ENCODE measurements around the gene SYNGR1.

Gene SYNGR1

DNA sequence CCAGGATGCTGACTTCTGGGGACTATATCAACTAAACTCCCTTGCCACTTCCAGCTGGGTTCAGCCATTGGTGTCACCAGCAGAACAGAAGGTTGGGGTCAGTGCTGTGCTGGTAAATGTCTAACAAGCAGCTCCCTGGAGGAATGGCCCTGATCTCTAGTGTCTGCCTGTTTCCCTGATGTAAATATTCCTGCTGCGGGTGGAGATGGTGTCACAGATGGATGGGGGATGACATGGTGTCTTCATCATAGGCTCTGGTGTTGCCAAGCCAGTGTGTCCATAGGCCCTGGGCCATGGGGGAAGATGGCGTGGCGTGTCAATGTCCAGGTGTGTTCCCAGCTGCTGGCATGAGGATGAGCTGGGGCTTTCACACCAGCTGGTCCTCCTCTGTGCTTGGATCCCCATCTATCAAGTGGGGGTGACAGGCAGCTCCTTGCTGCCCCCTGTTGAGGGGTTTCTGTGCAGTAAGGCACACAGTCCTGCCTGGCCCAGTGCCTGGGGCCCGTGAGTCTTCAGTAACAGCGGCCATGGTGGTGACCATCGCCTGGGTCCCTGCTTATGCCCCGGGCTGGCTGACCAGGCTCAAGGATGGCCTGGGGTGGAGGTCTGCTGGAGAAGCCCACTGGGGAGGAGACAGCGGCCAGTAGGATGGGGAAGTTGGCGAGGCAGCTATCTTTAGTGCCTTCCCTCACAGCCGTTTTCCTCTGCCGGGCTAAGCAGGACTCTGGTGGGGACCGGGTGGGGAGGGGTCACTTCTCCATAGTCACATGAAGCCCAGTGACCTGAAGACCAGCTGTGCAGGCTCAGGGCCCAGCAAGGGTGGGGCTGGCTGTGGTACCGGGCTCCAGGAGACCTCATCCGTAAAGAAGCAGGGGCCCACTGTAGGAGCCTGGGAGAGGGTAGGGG, 43.1 kb upstream of the SYNGR1 start:
- Histone ChIP-seq H3K4me2 (ENCODE audit: low read length) (no peak overlapping the region), H3K27ac (ENCODE audit: low read length) (no peak overlapping the region), H3K4me1 (ENCODE audit: low read length) (no peaks in the 10 kb centered on the region), H3K9me3 (ENCODE audit: insufficient read depth, low read length) (no peaks in the 10 kb centered on the region), H3K9ac (ENCODE audit: low read length) (no peak overlapping the region), H2AFZ (ENCODE audit: low read depth, low read length) (no peak overlapping the region), H3K4me3 (ENCODE audit: low read length) (no peak overlapping the region), H3K27me3 (ENCODE audit: low read depth, low read length) (no peaks in the 10 kb centered on the region), H3K79me2 (ENCODE audit: low read length) (no peaks in the 10 kb centered on the region), H3K36me3 (replicated peaks; ENCODE audit: low read depth, low read length) (peaks cover 32% of the 10 kb centered on the region), H4K20me1 (ENCODE audit: insufficient read depth, low read length) (peaks cover 19% of the 10 kb centered on the region)
- TF ChIP-seq, protein P1, sequence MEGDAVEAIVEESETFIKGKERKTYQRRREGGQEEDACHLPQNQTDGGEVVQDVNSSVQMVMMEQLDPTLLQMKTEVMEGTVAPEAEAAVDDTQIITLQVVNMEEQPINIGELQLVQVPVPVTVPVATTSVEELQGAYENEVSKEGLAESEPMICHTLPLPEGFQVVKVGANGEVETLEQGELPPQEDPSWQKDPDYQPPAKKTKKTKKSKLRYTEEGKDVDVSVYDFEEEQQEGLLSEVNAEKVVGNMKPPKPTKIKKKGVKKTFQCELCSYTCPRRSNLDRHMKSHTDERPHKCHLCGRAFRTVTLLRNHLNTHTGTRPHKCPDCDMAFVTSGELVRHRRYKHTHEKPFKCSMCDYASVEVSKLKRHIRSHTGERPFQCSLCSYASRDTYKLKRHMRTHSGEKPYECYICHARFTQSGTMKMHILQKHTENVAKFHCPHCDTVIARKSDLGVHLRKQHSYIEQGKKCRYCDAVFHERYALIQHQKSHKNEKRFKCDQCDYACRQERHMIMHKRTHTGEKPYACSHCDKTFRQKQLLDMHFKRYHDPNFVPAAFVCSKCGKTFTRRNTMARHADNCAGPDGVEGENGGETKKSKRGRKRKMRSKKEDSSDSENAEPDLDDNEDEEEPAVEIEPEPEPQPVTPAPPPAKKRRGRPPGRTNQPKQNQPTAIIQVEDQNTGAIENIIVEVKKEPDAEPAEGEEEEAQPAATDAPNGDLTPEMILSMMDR (IDR thresholded peaks at IDR 0.05; ENCODE audit: low read depth, low read length), result peak; percentile 55
- no peak for TF ChIP-seq EZH2phosphoT487 (IDR thresholded peaks at IDR 0.05; ENCODE audit: low read depth)

GRCh38 chr22:39308614-39309363, 41.0 kb upstream of the SYNGR1 start:
- Histone ChIP-seq H4K20me1 (ENCODE audit: insufficient read depth, low read length) (peaks cover 40% of the 10 kb centered on the region), H3K9ac (ENCODE audit: low read length) (no peak overlapping the region)

DNA sequence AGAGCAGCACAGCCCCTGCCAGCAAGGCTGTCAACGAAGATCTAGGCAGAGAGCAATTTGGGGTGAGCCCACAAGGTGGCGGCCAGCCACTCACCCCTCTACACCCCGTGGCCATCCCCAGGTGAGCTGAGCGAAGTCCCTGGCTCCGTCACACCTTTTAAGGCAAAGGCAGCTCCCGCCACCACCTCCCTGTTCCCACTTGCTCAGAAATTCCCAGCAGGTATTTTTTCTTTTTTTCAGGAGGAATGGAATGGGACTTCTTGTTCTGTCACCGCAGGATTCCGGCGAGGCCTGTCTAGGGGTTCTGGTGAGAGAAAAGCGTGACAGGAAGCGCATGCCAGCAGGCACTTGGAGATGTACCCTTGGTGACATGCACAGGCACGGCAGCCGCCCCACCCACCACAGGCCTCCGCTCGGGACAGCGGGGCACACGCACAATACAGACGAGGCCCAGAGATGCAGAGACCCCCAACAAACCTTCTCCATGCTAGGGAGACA, 40.4 kb upstream of the SYNGR1 start:
- H3K9ac ChIP-seq (ENCODE audit: low read length), result no peak overlapping the region
- H3K27me3 ChIP-seq (ENCODE audit: low read depth, low read length), result no peaks in the 10 kb centered on the region
- H3K36me3 ChIP-seq (replicated peaks; ENCODE audit: low read depth, low read length), result peaks cover 59% of the 10 kb centered on the region
- peaks cover 46% of the 10 kb centered on the region for H4K20me1 ChIP-seq (ENCODE audit: insufficient read depth, low read length)
- no peak overlapping the region for H2AFZ ChIP-seq (ENCODE audit: low read depth, low read length)
- no peaks in the 10 kb centered on the region for H3K9me3 ChIP-seq (ENCODE audit: insufficient read depth, low read length)
- no peak overlapping the region for H3K4me2 ChIP-seq (ENCODE audit: low read length)
- no peak overlapping the region for H3K4me3 ChIP-seq (ENCODE audit: low read length)
- TF ChIP-seq EZH2phosphoT487 (IDR thresholded peaks at IDR 0.05; ENCODE audit: low read depth), result no peak
- TF ChIP-seq, protein P1 (IDR thresholded peaks at IDR 0.05; ENCODE audit: low read depth, low read length), result peak; percentile 25; the same call in 1 of the 2 replicates
- H3K4me1 ChIP-seq (ENCODE audit: low read length), result no peaks in the 10 kb centered on the region
- H3K27ac ChIP-seq (ENCODE audit: low read length), result no peak overlapping the region
- H3K79me2 ChIP-seq (ENCODE audit: low read length), result peaks cover 8% of the 10 kb centered on the region; the same call in 1 of the 2 replicates

More at GRCh38 chr22:39308614-39309363, 41.0 kb upstream of the SYNGR1 start:
- Histone ChIP-seq H3K79me2 (ENCODE audit: low read length) (0 out of 2 replicates have a peak, but pooled peaks cover 3% of the 10 kb centered on the region), H3K4me1 (ENCODE audit: low read length) (no peaks in the 10 kb centered on the region), H3K4me3 (ENCODE audit: low read length) (no peak overlapping the region), H3K27me3 (ENCODE audit: low read depth, low read length) (no peaks in the 10 kb centered on the region), H3K27ac (ENCODE audit: low read length) (no peak overlapping the region), H3K4me2 (ENCODE audit: low read length) (no peak overlapping the region), H2AFZ (ENCODE audit: low read depth, low read length) (no peak overlapping the region), H3K36me3 (replicated peaks; ENCODE audit: low read depth, low read length) (peaks cover 53% of the 10 kb centered on the region), H3K9me3 (ENCODE audit: insufficient read depth, low read length) (no peaks in the 10 kb centered on the region)
- TF ChIP-seq EZH2phosphoT487 (IDR thresholded peaks at IDR 0.05; ENCODE audit: low read depth), result no peak
- TF ChIP-seq, protein P1 (IDR thresholded peaks at IDR 0.05; ENCODE audit: low read depth, low read length), result peak; percentile 21; the same call in 1 of the 2 replicates

All from OCI-LY3 (cell line).